DOHH2 (cell line): Measurements from ENCODE around the gene SIRT5.

Experiments
- EZH2phosphoT487 ChIP-seq: fragments of 200-600 bp; sonication (generic); IDR thresholded peaks from 2 replicates; pipeline ENCODE4 v1.6.1; 2017; ENCODE audit warnings: borderline replicate concordance, mild to moderate bottlenecking, antibody characterized with exemption, low read length, moderate library complexity, mixed read lengths
- TF ChIP-seq, protein P1 (sequence below): fragments of 200-600 bp; sonication (generic); IDR thresholded peaks from one replicate; pipeline ENCODE4 v1.5.1; 2014; ENCODE audit warnings: antibody characterized with exemption, mild to moderate bottlenecking, low read depth, low read length; ENCODE audit not compliant: poor library complexity, severe bottlenecking

DNA sequence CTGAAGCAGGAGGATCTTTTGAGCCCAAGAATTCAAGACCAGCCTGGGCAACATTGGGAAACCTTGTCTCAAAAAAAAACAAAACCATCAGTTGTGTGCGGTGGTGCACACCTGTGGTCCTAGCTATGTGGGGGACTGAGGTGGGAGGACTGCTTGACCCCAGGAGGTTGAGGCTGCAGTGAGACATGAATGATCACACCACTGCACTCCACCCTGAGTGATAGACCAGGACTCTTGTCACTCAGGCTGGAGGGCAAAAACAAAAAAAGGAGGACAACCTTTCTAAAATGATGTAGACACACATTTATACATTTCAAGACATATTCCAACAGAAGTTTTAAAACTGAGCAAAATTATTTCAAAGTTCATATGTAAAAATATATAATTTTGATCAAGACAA is 85.9 kb downstream of the SIRT5 start:
- TF ChIP-seq EZH2phosphoT487, result no peak
- TF ChIP-seq, protein P1, sequence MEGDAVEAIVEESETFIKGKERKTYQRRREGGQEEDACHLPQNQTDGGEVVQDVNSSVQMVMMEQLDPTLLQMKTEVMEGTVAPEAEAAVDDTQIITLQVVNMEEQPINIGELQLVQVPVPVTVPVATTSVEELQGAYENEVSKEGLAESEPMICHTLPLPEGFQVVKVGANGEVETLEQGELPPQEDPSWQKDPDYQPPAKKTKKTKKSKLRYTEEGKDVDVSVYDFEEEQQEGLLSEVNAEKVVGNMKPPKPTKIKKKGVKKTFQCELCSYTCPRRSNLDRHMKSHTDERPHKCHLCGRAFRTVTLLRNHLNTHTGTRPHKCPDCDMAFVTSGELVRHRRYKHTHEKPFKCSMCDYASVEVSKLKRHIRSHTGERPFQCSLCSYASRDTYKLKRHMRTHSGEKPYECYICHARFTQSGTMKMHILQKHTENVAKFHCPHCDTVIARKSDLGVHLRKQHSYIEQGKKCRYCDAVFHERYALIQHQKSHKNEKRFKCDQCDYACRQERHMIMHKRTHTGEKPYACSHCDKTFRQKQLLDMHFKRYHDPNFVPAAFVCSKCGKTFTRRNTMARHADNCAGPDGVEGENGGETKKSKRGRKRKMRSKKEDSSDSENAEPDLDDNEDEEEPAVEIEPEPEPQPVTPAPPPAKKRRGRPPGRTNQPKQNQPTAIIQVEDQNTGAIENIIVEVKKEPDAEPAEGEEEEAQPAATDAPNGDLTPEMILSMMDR, result no peak
